ENCODE measurements around the gene BEGAIN.

GRCh38 chr14:100568998-100569733, 18.1 kb downstream of the BEGAIN start:
- no peak for TF ChIP-seq CTCF (IDR thresholded peaks at IDR 0.05; ENCODE audit: poor library complexity)
- TF ChIP-seq EZH2 (IDR thresholded peaks at IDR 0.05; ENCODE audit: borderline replicate concordance), result peak; percentile 55

All from hepatocyte (in vitro differentiated cells).